Measurements from ENCODE around the gene TSSK6. TPM values are rescaled to one million over a fixed set of nuclear protein-coding genes. Genes with fewer than 3 reads are reported as not detected.
A peak's percentile ranks its signal among the peaks of the same experiment; 100 is the strongest.

The TSSK6 gene
- total and polyA plus RNA-seq, 10 donors = 1.7 to 5.6 (median 3.0) TPM

DNA sequence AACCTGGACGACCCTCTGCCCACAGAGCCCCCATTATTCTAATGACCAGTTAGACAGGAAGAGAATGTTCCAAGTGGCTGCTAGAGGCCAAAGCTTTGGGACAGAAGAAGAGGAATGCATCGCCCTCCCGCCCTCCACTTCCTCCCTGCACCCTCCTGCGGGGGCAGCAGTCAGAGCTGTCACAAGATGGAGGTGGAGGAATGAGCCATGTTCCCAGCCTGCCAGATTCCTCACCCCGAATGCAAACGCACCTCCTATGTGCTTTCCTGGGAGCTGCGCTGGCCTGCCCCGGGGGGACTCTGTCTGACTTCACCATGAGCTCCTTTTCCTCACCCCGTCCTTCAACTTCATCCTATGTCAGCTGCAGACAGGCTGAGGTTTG is 15.1 kb upstream of the TSSK6 start:
- Histone ChIP-seq H3K4me3 (no peak overlapping the region), H3K9me3 (no peaks in the 10 kb centered on the region), H3K27me3 (replicated peaks in 1 of 7) (no peaks in the 10 kb centered on the region), H3K4me1 (peaks cover 6 to 55% (median 26%) of the 10 kb centered on the region in 6 donors), H3K27ac (peak overlapping the region in 1 of 8 donors; percentile 48), H3K36me3 (peaks cover 0 to 53% (median 28%) of the 10 kb centered on the region in 6 donors)
- intact Hi-C loops (cut with DNase I; ENCODE audit: low total_unique reads) = loop anchor here (5.0 kb wide), 2 partner anchors 112 to 432 kb away; partner anchors contain the start of gene GMIP
- TF ChIP-seq POLR2AphosphoS5 (IDR thresholded peaks at IDR 0.05) = peak in 1 of 3 donors; percentile 5
- TF ChIP-seq POLR2A (IDR thresholded peaks at IDR 0.05) = no peak
- no peak for DNase-seq
- WGBS, 5 donors = 47 to 80% (median 61%) methylated on average over 7 to 9 of the region's 9 CpGs

GRCh38 chr19:19529783-19530422 is 14.6 kb upstream of the TSSK6 start:
- Histone ChIP-seq H3K27me3 (replicated peaks in 1 of 7) (no peaks in the 10 kb centered on the region), H3K4me1 (peaks cover 6 to 60% (median 30%) of the 10 kb centered on the region in 6 donors), H3K9me3 (no peaks in the 10 kb centered on the region), H3K4me3 (no peak overlapping the region), H3K27ac (peak overlapping the region in 1 of 8 donors; percentile 48), H3K36me3 (peaks cover 0 to 56% (median 29%) of the 10 kb centered on the region in 6 donors)
- WGBS, 5 donors = 77 to 89% (median 78%) methylated on average over 11 of the region's 11 CpGs
- TF ChIP-seq POLR2A (IDR thresholded peaks at IDR 0.05) (no peak), POLR2AphosphoS5 (IDR thresholded peaks at IDR 0.05) (no peak)
- no peak for DNase-seq
- intact Hi-C loops (cut with DNase I; ENCODE audit: low total_unique reads) = loop anchor here (5.0 kb wide), 2 partner anchors 112 to 432 kb away; partner anchors contain the start of gene GMIP

- no peak for DNase-seq
- no peaks in the 10 kb centered on the region for H3K27me3 ChIP-seq (replicated peaks in 1 of 7)
- no peaks in the 10 kb centered on the region for H3K9me3 ChIP-seq
- 65 to 93% (median 72%) methylated on average over 21 to 50 of the region's 50 CpGs for WGBS, 5 donors
- TF ChIP-seq POLR2AphosphoS5 (IDR thresholded peaks at IDR 0.05) (peak in 2 of 3 donors; percentile 32 to 67), POLR2A (IDR thresholded peaks at IDR 0.05) (no peak)
- TF ChIP-seq, protein P1, sequence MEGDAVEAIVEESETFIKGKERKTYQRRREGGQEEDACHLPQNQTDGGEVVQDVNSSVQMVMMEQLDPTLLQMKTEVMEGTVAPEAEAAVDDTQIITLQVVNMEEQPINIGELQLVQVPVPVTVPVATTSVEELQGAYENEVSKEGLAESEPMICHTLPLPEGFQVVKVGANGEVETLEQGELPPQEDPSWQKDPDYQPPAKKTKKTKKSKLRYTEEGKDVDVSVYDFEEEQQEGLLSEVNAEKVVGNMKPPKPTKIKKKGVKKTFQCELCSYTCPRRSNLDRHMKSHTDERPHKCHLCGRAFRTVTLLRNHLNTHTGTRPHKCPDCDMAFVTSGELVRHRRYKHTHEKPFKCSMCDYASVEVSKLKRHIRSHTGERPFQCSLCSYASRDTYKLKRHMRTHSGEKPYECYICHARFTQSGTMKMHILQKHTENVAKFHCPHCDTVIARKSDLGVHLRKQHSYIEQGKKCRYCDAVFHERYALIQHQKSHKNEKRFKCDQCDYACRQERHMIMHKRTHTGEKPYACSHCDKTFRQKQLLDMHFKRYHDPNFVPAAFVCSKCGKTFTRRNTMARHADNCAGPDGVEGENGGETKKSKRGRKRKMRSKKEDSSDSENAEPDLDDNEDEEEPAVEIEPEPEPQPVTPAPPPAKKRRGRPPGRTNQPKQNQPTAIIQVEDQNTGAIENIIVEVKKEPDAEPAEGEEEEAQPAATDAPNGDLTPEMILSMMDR (IDR thresholded peaks at IDR 0.05 in 8 of 11, conservative IDR thresholded peaks at IDR 0.05 in 3 of 11) = no peak
- peaks cover 0 to 63% (median 32%) of the 10 kb centered on the region in 6 donors for H3K36me3 ChIP-seq
- H3K4me1 ChIP-seq = peaks cover 6 to 70% (median 37%) of the 10 kb centered on the region in 6 donors
- H3K4me3 ChIP-seq = peak within 1 kb of the TSS in 2 of 8 donors; percentile 13 to 17
- intact Hi-C loops (cut with DNase I; ENCODE audit: low total_unique reads) = no loop called here
- H3K27ac ChIP-seq = peak within 1 kb of the TSS in 1 of 8 donors; percentile 48
Observed at GRCh38 chr19:19528721-19529490, 13.6 kb upstream of the TSSK6 start, which contains the start of gene YJEFN3. YJEFN3 (plus strand) TSS chr19:19528911; CDS start chr19:19528933, 22 bp downstream.

DNA sequence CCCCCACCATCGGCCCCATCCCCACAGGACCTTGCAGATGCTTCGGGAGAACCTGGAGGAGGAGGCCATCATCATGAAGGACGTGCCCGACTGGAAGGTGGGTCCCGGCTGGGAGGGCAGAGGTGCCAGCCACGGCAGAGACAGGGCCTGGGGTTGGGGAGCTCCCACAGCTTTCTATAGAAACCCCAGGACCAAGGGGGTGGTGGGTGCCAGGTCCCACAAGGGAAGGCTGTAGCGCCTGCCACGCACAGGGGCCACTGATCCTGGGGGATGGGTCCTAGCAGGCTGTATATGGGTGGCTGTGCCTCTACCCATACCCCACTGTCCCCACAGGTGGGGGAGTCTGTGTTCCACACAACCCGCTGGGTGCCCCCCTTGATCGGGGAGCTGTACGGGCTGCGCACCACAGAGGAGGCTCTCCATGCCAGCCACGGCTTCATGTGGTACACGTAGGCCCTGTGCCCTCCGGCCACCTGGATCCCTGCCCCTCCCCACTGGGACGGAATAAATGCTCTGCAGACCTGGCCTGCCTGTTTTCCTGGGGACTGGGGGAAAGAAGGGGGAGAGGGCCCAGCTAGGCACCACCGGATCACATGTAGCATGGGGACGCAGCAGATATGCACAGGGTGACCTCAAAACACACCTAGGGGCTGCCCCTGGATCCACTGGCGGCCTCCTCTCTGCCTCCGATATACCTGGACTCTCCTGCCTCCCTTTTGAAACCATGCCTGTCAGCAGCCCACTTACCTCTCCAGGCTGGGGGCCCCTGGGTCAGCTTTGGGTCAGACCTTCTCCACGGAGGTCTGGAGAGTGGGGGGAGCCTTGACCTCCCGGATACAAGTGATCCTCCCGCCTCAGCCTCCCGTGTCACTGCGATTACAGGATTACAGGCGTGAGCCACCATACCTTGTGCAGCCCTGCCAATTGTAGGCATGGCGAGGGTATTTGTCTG is 12.6 kb upstream of the TSSK6 start:
- intact Hi-C loops (cut with DNase I; ENCODE audit: low total_unique reads) = no loop called here

GRCh38 chr19:19527371-19527656 is 12.0 kb upstream of the TSSK6 start:
- H3K36me3 ChIP-seq = peaks cover 0 to 74% (median 38%) of the 10 kb centered on the region in 6 donors
- 89 to 97% (median 94%) methylated on average over 7 to 9 of the region's 9 CpGs for WGBS, 5 donors
- no peak for DNase-seq
- intact Hi-C loops (cut with DNase I; ENCODE audit: low total_unique reads) = no loop called here
- H3K4me1 ChIP-seq = peaks cover 4 to 79% (median 35%) of the 10 kb centered on the region in 6 donors
- no peaks in the 10 kb centered on the region for H3K27me3 ChIP-seq (replicated peaks in 1 of 7)
- H3K27ac ChIP-seq = no peak overlapping the region
- peak in 1 of 3 donors; percentile 42 for TF ChIP-seq POLR2AphosphoS5 (IDR thresholded peaks at IDR 0.05)
- TF ChIP-seq POLR2A (IDR thresholded peaks at IDR 0.05) = no peak
- no peaks in the 10 kb centered on the region for H3K9me3 ChIP-seq
- H3K4me3 ChIP-seq = no peak overlapping the region

More for the DNA sequence above, 12.6 kb upstream of the TSSK6 start:
- Histone ChIP-seq H3K27me3 (replicated peaks in 1 of 7) (no peaks in the 10 kb centered on the region), H3K4me3 (no peak overlapping the region), H3K36me3 (peaks cover 0 to 73% (median 38%) of the 10 kb centered on the region in 6 donors), H3K4me1 (peaks cover 6 to 80% (median 40%) of the 10 kb centered on the region in 6 donors), H3K9me3 (no peaks in the 10 kb centered on the region), H3K27ac (no peak overlapping the region)
- no peak for DNase-seq
- TF ChIP-seq POLR2A (IDR thresholded peaks at IDR 0.05) = no peak
- TF ChIP-seq POLR2AphosphoS5 (IDR thresholded peaks at IDR 0.05) = peak in 2 of 3 donors; percentile 3 to 27
- WGBS, 5 donors = 86 to 95% (median 93%) methylated on average over 16 to 27 of the region's 27 CpGs

Measured in spleen (tissue), 11 donors.